Glutamatergic neuron (in vitro differentiated cells): ENCODE measurements around the gene GSKIP. TPM values are rescaled to one million over a fixed set of nuclear protein-coding genes. Genes with fewer than 3 reads are reported as not detected.
A peak's percentile ranks its signal among the peaks of the same experiment; 100 is the strongest.

Experiments
- DNase-seq: peaks from one replicate; pipeline ENCODE4 v3.0.0; 2022
- H3K27ac Mint-ChIP-seq: one replicate; pipeline ENCODE4 v1.8.0; 2020; ENCODE audit warnings: mild to moderate bottlenecking, mixed read lengths, inconsistent platforms; ENCODE audit not compliant: unreplicated experiment
- H3K27me3 Mint-ChIP-seq: one replicate; pipeline ENCODE4 v1.8.0; 2020; ENCODE audit warnings: mild to moderate bottlenecking, moderate library complexity, mixed read lengths, inconsistent platforms; ENCODE audit not compliant: unreplicated experiment
- H3K36me3 Mint-ChIP-seq: one replicate; pipeline ENCODE4 v1.8.0; 2020; ENCODE audit warnings: mild to moderate bottlenecking, mixed read lengths, inconsistent platforms; ENCODE audit not compliant: unreplicated experiment
- H3K4me1 Mint-ChIP-seq: one replicate; pipeline ENCODE4 v1.8.0; 2020; ENCODE audit warnings: mild to moderate bottlenecking, low read depth, mixed read lengths, inconsistent platforms; ENCODE audit not compliant: unreplicated experiment
- H3K4me3 Mint-ChIP-seq: one replicate; pipeline ENCODE4 v1.8.0; 2020; ENCODE audit warnings: mild to moderate bottlenecking, mixed read lengths, inconsistent platforms; ENCODE audit not compliant: unreplicated experiment
- H3K9me3 Mint-ChIP-seq: one replicate; pipeline ENCODE4 v1.8.0; 2020; ENCODE audit warnings: mild to moderate bottlenecking, moderate library complexity, mixed read lengths, inconsistent platforms; ENCODE audit not compliant: unreplicated experiment
- CTCF ChIP-seq: fragments of 200-600 bp; sonication (generic); IDR thresholded peaks from one replicate; pipeline ENCODE4 v1.5.0; 2021; ENCODE audit not compliant: partially characterized antibody, unreplicated experiment
- total RNA-seq: library from RNA; stranded (reverse); fragmentation: NEBNext Ultra II Directional; extraction: Animal tissue kit (Norgen Biotek cat#: 25700); gene quantifications from one replicate; pipeline ENCODE4 v1.2.1, GENCODE V29; 2021; ENCODE audit not compliant: unreplicated experiment

The GSKIP gene
- total RNA-seq, 1 donor from 2014 or later, result 24.8 TPM

- TF ChIP-seq CTCF, result no peak
- Mint-ChIP-seq H3K27me3 (peaks cover 5% of the 10 kb centered on the region), H3K4me1 (peaks cover 18% of the 10 kb centered on the region), H3K36me3 (no peaks in the 10 kb centered on the region), H3K9me3 (peaks cover 5% of the 10 kb centered on the region), H3K27ac (peak overlapping the region; percentile 66), H3K4me3 (peak overlapping the region; percentile 94)
- DNase-seq, result no peak
Measured at GRCh38 chr14:96362071-96362964, 1.0 kb upstream of the GSKIP start.

- peaks cover 5% of the 10 kb centered on the region for H3K27me3 Mint-ChIP-seq
- H3K27ac Mint-ChIP-seq, result peak overlapping the region; percentile 84
Measured at GRCh38 chr14:96363751-96364336, 518 bp downstream of the GSKIP start.

GRCh38 chr14:96364962-96365361 lies 1.6 kb downstream of the GSKIP start:
- no peak overlapping the region for H3K27ac Mint-ChIP-seq
- peaks cover 18% of the 10 kb centered on the region for H3K4me1 Mint-ChIP-seq
- H3K4me3 Mint-ChIP-seq, result peak overlapping the region; percentile 94

More at GRCh38 chr14:96363751-96364336, 518 bp downstream of the GSKIP start:
- peak overlapping the region; percentile 94 for H3K4me3 Mint-ChIP-seq
- no peak for TF ChIP-seq CTCF
- H3K4me1 Mint-ChIP-seq, result peaks cover 18% of the 10 kb centered on the region
- DNase-seq, result peak; percentile 40
- H3K9me3 Mint-ChIP-seq, result peaks cover 5% of the 10 kb centered on the region
- peaks cover 5% of the 10 kb centered on the region for H3K36me3 Mint-ChIP-seq

GRCh38 chr14:96368534-96368933 lies 5.2 kb downstream of the GSKIP start:
- H3K36me3 Mint-ChIP-seq, result peaks cover 7% of the 10 kb centered on the region
- H3K4me1 Mint-ChIP-seq, result peaks cover 12% of the 10 kb centered on the region
- no peak overlapping the region for H3K27ac Mint-ChIP-seq
- H3K9me3 Mint-ChIP-seq, result peaks cover 3% of the 10 kb centered on the region
- H3K4me3 Mint-ChIP-seq, result no peak overlapping the region
- no peak for TF ChIP-seq CTCF
- no peak for DNase-seq
- H3K27me3 Mint-ChIP-seq, result peaks cover 3% of the 10 kb centered on the region

More at GRCh38 chr14:96364962-96365361, 1.6 kb downstream of the GSKIP start:
- TF ChIP-seq CTCF, result no peak
- no peak for DNase-seq
- Mint-ChIP-seq H3K27me3 (peaks cover 5% of the 10 kb centered on the region), H3K9me3 (peaks cover 5% of the 10 kb centered on the region), H3K36me3 (peaks cover 7% of the 10 kb centered on the region)

GRCh38 chr14:96370528-96370927 lies 7.2 kb downstream of the GSKIP start:
- no peak for DNase-seq
- TF ChIP-seq CTCF, result no peak
- peaks cover 7% of the 10 kb centered on the region for H3K36me3 Mint-ChIP-seq
- no peaks in the 10 kb centered on the region for H3K9me3 Mint-ChIP-seq
- no peaks in the 10 kb centered on the region for H3K27me3 Mint-ChIP-seq
- no peaks in the 10 kb centered on the region for H3K4me1 Mint-ChIP-seq
- H3K4me3 Mint-ChIP-seq, result no peak overlapping the region
- no peak overlapping the region for H3K27ac Mint-ChIP-seq
